GM21717 (cell line): ENCODE data around the gene MPST.

Experiments used
- ATAC-seq: cut with Tn5 transposase; IDR thresholded peaks from one replicate; pipeline ENCODE4 v1.9.1; 2021; ENCODE audit warnings: mild to moderate bottlenecking, moderate library complexity; ENCODE audit not compliant: unreplicated experiment

The MPST gene

GRCh38 chr22:37000676-37001534 lies 18.6 kb upstream of the MPST start:
- ATAC-seq: no peak

GRCh38 chr22:37001826-37002225 lies 17.7 kb upstream of the MPST start:
- no peak for ATAC-seq

- no peak for ATAC-seq
Measured at GRCh38 chr22:37002633-37003032, 16.9 kb upstream of the MPST start.

GRCh38 chr22:37007651-37008050 lies 11.9 kb upstream of the MPST start:
- no peak for ATAC-seq

GRCh38 chr22:37008365-37008764 lies 11.2 kb upstream of the MPST start:
- no peak for ATAC-seq

- no peak for ATAC-seq
Measured at GRCh38 chr22:37009490-37009889, 10.1 kb upstream of the MPST start.

GRCh38 chr22:37010174-37010573 lies 9.4 kb upstream of the MPST start:
- no peak for ATAC-seq

GRCh38 chr22:37010976-37011375 lies 8.6 kb upstream of the MPST start:
- no peak for ATAC-seq

GRCh38 chr22:37011472-37011871 lies 8.1 kb upstream of the MPST start:
- no peak for ATAC-seq

- no peak for ATAC-seq
Measured at GRCh38 chr22:37012262-37012904, 7.2 kb upstream of the MPST start.

- ATAC-seq: no peak
Measured at GRCh38 chr22:37012956-37013355, 6.6 kb upstream of the MPST start.

- no peak for ATAC-seq
Measured at GRCh38 chr22:37014415-37014806, 5.1 kb upstream of the MPST start.

GRCh38 chr22:37014835-37015586 lies 4.5 kb upstream of the MPST start:
- no peak for ATAC-seq

GRCh38 chr22:37015587-37015878 lies 4.0 kb upstream of the MPST start:
- no peak for ATAC-seq

- no peak for ATAC-seq
Measured at GRCh38 chr22:37016134-37016910, 3.2 kb upstream of the MPST start.

- no peak for ATAC-seq
Measured at GRCh38 chr22:37017356-37017755, 2.2 kb upstream of the MPST start.

- no peak for ATAC-seq
Measured at GRCh38 chr22:37018086-37018814, 1.3 kb upstream of the MPST start.

GRCh38 chr22:37018815-37019308 lies 680 bp upstream of the MPST start:
- no peak for ATAC-seq

- no peak for ATAC-seq
Measured at GRCh38 chr22:37020192-37020479, 594 bp downstream of the MPST start.

GRCh38 chr22:37021041-37021440 lies 1.5 kb downstream of the MPST start:
- ATAC-seq: no peak
